ENCODE measurements around the gene ZNF69.
"Not testable (repeated sequence)": the region's sequence is repeated elsewhere in the genome, so short reads cannot be mapped to it uniquely, and the experiment has no call there.

Gene ZNF69

GRCh38 chr19:11931051-11931450 is 43.5 kb downstream of the ZNF69 start:
- peaks cover 11% of the 10 kb centered on the region for H3K4me1 Mint-ChIP-seq
- DNase-seq (no peak), ATAC-seq (no peak)
- H3K4me3 Mint-ChIP-seq = no peak overlapping the region
- peak overlapping the region in 1 of 2 donors; percentile 38 for H3K27ac Mint-ChIP-seq
- H3K27me3 Mint-ChIP-seq = no peaks in the 10 kb centered on the region
- peaks cover under 1 to 13% of the 10 kb centered on the region in 2 donors for H3K9me3 Mint-ChIP-seq

- peaks cover 7% of the 10 kb centered on the region for H3K4me1 Mint-ChIP-seq
- no peak for DNase-seq
- no peaks in the 10 kb centered on the region for H3K27me3 Mint-ChIP-seq
- peak overlapping the region in 1 of 2 donors; percentile 33 for H3K27ac Mint-ChIP-seq
- peaks cover 6 to 17% of the 10 kb centered on the region in 2 donors for H3K9me3 Mint-ChIP-seq
- H3K4me3 Mint-ChIP-seq = no peak overlapping the region
- ATAC-seq = no peak
Measured at GRCh38 chr19:11931513-11931912, 43.9 kb downstream of the ZNF69 start.

GRCh38 chr19:11935829-11936228 is 48.2 kb downstream of the ZNF69 start:
- not testable (repeated sequence) for H3K4me3 Mint-ChIP-seq, DNase-seq, H3K27me3 Mint-ChIP-seq, H3K4me1 Mint-ChIP-seq, H3K27ac Mint-ChIP-seq, ATAC-seq
- H3K9me3 Mint-ChIP-seq = peaks cover 16 to 22% of the 10 kb centered on the region in 2 donors

- H3K4me3 Mint-ChIP-seq, H3K27ac Mint-ChIP-seq, H3K4me1 Mint-ChIP-seq, H3K27me3 Mint-ChIP-seq, DNase-seq, ATAC-seq: not testable (repeated sequence)
- peaks cover 24 to 38% of the 10 kb centered on the region in 2 donors for H3K9me3 Mint-ChIP-seq
Measured at GRCh38 chr19:11938383-11938782, 50.8 kb downstream of the ZNF69 start.

GRCh38 chr19:11941361-11941887 is 53.8 kb downstream of the ZNF69 start:
- H3K9me3 Mint-ChIP-seq = peaks cover 43 to 64% of the 10 kb centered on the region in 2 donors
- DNase-seq, H3K27ac Mint-ChIP-seq, H3K4me1 Mint-ChIP-seq, H3K27me3 Mint-ChIP-seq, H3K4me3 Mint-ChIP-seq, ATAC-seq: not testable (repeated sequence)

GRCh38 chr19:11942008-11942842 is 54.6 kb downstream of the ZNF69 start:
- Mint-ChIP-seq H3K4me3 (no peak overlapping the region), H3K27me3 (no peaks in the 10 kb centered on the region), H3K27ac (peak overlapping the region in 1 of 2 donors; percentile 19), H3K9me3 (peaks cover 44 to 66% of the 10 kb centered on the region in 2 donors), H3K4me1 (no peaks in the 10 kb centered on the region)
- no peak for DNase-seq
- no peak for ATAC-seq

GRCh38 chr19:11942843-11943108 is 55.2 kb downstream of the ZNF69 start:
- H3K9me3 Mint-ChIP-seq = peaks cover 44 to 68% of the 10 kb centered on the region in 2 donors
- no peak overlapping the region for H3K27ac Mint-ChIP-seq
- ATAC-seq (no peak), DNase-seq (no peak)
- no peak overlapping the region for H3K4me3 Mint-ChIP-seq
- no peaks in the 10 kb centered on the region for H3K27me3 Mint-ChIP-seq
- no peaks in the 10 kb centered on the region for H3K4me1 Mint-ChIP-seq

- no peak overlapping the region for H3K4me3 Mint-ChIP-seq
- H3K4me1 Mint-ChIP-seq = no peaks in the 10 kb centered on the region
- H3K9me3 Mint-ChIP-seq = peaks cover 59 to 83% of the 10 kb centered on the region in 2 donors
- DNase-seq (no peak), ATAC-seq (no peak)
- H3K27me3 Mint-ChIP-seq = no peaks in the 10 kb centered on the region
- H3K27ac Mint-ChIP-seq = no peak overlapping the region
Measured at GRCh38 chr19:11944656-11945055, 57.1 kb downstream of the ZNF69 start.

- Mint-ChIP-seq H3K9me3 (peaks cover 57 to 80% of the 10 kb centered on the region in 2 donors), H3K27ac (no peak overlapping the region), H3K4me3 (no peak overlapping the region), H3K4me1 (no peaks in the 10 kb centered on the region), H3K27me3 (no peaks in the 10 kb centered on the region)
- ATAC-seq (no peak), DNase-seq (no peak)
Measured at GRCh38 chr19:11948646-11949045, 61.1 kb downstream of the ZNF69 start.

GRCh38 chr19:11949201-11949600 is 61.6 kb downstream of the ZNF69 start:
- DNase-seq (peak in 1 of 2 donors; percentile 10), ATAC-seq (no peak)
- Mint-ChIP-seq H3K27me3 (no peaks in the 10 kb centered on the region), H3K9me3 (peaks cover 53 to 80% of the 10 kb centered on the region in 2 donors), H3K4me1 (no peaks in the 10 kb centered on the region), H3K4me3 (no peak overlapping the region), H3K27ac (peak overlapping the region in 1 of 2 donors; percentile 19)

- H3K4me1 Mint-ChIP-seq, H3K4me3 Mint-ChIP-seq, H3K27me3 Mint-ChIP-seq, ATAC-seq, DNase-seq: not testable (repeated sequence)
- Mint-ChIP-seq H3K27ac (peak overlapping the region in 1 of 2 donors; percentile 94), H3K9me3 (peaks cover 50 to 76% of the 10 kb centered on the region in 2 donors)
Measured at GRCh38 chr19:11949614-11950080, 62.1 kb downstream of the ZNF69 start.

- no peaks in the 10 kb centered on the region for H3K4me1 Mint-ChIP-seq
- ATAC-seq (no peak), DNase-seq (no peak)
- H3K27me3 Mint-ChIP-seq = no peaks in the 10 kb centered on the region
- peaks cover 43 to 73% of the 10 kb centered on the region in 2 donors for H3K9me3 Mint-ChIP-seq
- H3K4me3 Mint-ChIP-seq = no peak overlapping the region
- H3K27ac Mint-ChIP-seq = no peak overlapping the region
Measured at GRCh38 chr19:11950312-11950711, 62.7 kb downstream of the ZNF69 start.
